ENCODE measurements around the gene SLC15A4.
A peak's percentile ranks its signal among the peaks of the same experiment; 100 is the strongest.
"Not testable (repeated sequence)": the region's sequence is repeated elsewhere in the genome, so short reads cannot be mapped to it uniquely, and the experiment has no call there.

Gene SLC15A4

GRCh38 chr12:128843538-128843937 lies 19.8 kb upstream of the SLC15A4 start:
- no peak for TF ChIP-seq CTCF (IDR thresholded peaks at IDR 0.05; ENCODE audit: borderline replicate concordance, control extremely low read depth, extremely low read depth, insufficient read depth, missing control alignments)
- in situ Hi-C loops (cut with MboI; ENCODE audit: low sequenced_read_pairs, unreplicated experiment): no loop called here
- DNase-seq (ENCODE audit: low spot score): no peak

- no peak for TF ChIP-seq CTCF (IDR thresholded peaks at IDR 0.05; ENCODE audit: borderline replicate concordance, control extremely low read depth, extremely low read depth, insufficient read depth, missing control alignments)
- no peak for DNase-seq (ENCODE audit: low spot score)
- in situ Hi-C loops (cut with MboI; ENCODE audit: low sequenced_read_pairs, unreplicated experiment): no loop called here
Observed at GRCh38 chr12:128842579-128842978, 18.8 kb upstream of the SLC15A4 start.

GRCh38 chr12:128840862-128841468 lies 17.2 kb upstream of the SLC15A4 start:
- DNase-seq (ENCODE audit: low spot score): no peak
- in situ Hi-C loops (cut with MboI; ENCODE audit: low sequenced_read_pairs, unreplicated experiment): no loop called here

GRCh38 chr12:128839885-128840284 lies 16.1 kb upstream of the SLC15A4 start:
- DNase-seq (ENCODE audit: low spot score); in situ Hi-C loops (cut with MboI; ENCODE audit: low sequenced_read_pairs, unreplicated experiment): not testable (repeated sequence)

More at GRCh38 chr12:128840862-128841468, 17.2 kb upstream of the SLC15A4 start:
- no peak for TF ChIP-seq CTCF (IDR thresholded peaks at IDR 0.05; ENCODE audit: borderline replicate concordance, control extremely low read depth, extremely low read depth, insufficient read depth, missing control alignments)

- in situ Hi-C loops (cut with MboI; ENCODE audit: low sequenced_read_pairs, unreplicated experiment): no loop called here
Observed at GRCh38 chr12:128833418-128833817, 9.7 kb upstream of the SLC15A4 start.

GRCh38 chr12:128830505-128830893 lies 6.7 kb upstream of the SLC15A4 start:
- TF ChIP-seq CTCF (IDR thresholded peaks at IDR 0.05; ENCODE audit: borderline replicate concordance, control extremely low read depth, extremely low read depth, insufficient read depth, missing control alignments): no peak
- in situ Hi-C loops (cut with MboI; ENCODE audit: low sequenced_read_pairs, unreplicated experiment): no loop called here
- DNase-seq (ENCODE audit: low spot score): peak; percentile 58

More at GRCh38 chr12:128833418-128833817, 9.7 kb upstream of the SLC15A4 start:
- DNase-seq (ENCODE audit: low spot score): no peak
- no peak for TF ChIP-seq CTCF (IDR thresholded peaks at IDR 0.05; ENCODE audit: borderline replicate concordance, control extremely low read depth, extremely low read depth, insufficient read depth, missing control alignments)

GRCh38 chr12:128829861-128830504 lies 6.2 kb upstream of the SLC15A4 start:
- no peak for TF ChIP-seq CTCF (IDR thresholded peaks at IDR 0.05; ENCODE audit: borderline replicate concordance, control extremely low read depth, extremely low read depth, insufficient read depth, missing control alignments)
- DNase-seq (ENCODE audit: low spot score): peak; percentile 73
- in situ Hi-C loops (cut with MboI; ENCODE audit: low sequenced_read_pairs, unreplicated experiment): no loop called here

Data from GM13976 (cell line).